H1 (cell line): ENCODE results near the gene SELENBP1. TPM values are rescaled to one million over a fixed set of nuclear protein-coding genes. Genes with fewer than 3 reads are reported as not detected.

Source experiments
- CHD7 ChIP-seq: fragments of 300-600 bp; sonication (generic); IDR thresholded peaks from 2 replicates; pipeline ENCODE4 v1.7.1; 2012; ENCODE audit warnings: low read length, moderate library complexity, mild to moderate bottlenecking, inconsistent platforms; ENCODE audit not compliant: insufficient replicate concordance
- KDM1A ChIP-seq: fragments of 200-600, 300-600 bp; sonication (generic); IDR thresholded peaks from 2 replicates; pipeline ENCODE4 v1.7.1; 2016; ENCODE audit warnings: mild to moderate bottlenecking, low read length, borderline replicate concordance
- KDM4A ChIP-seq: IDR thresholded peaks from one replicate; pipeline ENCODE4 v1.7.1; 2012; ENCODE audit warnings: low read depth, mild to moderate bottlenecking, moderate library complexity, low read length, inconsistent platforms; ENCODE audit not compliant: severe bottlenecking
- RNF2 ChIP-seq: fragments of 200-900, 300-1000 bp; sonication (generic); IDR thresholded peaks from 2 replicates; pipeline ENCODE4 v1.7.1; 2016; ENCODE audit warnings: borderline replicate concordance, low read depth, mild to moderate bottlenecking, antibody characterized with exemption, low read length; ENCODE audit not compliant: poor library complexity, severe bottlenecking; ENCODE audit errors: missing control alignments
- SIX5 ChIP-seq: IDR thresholded peaks from 2 replicates; pipeline ENCODE4 v1.6.1; 2011; ENCODE audit warnings: mild to moderate bottlenecking, low read depth, low read length
- ZNF274 ChIP-seq: IDR thresholded peaks from 2 replicates; pipeline ENCODE4 v1.7.0; 2012; ENCODE audit warnings: low read length, borderline replicate concordance; ENCODE audit errors: extremely low read depth
- polyA plus RNA-seq, 7 experiments: library from polyadenylated mRNA; depleted of rRNA in 3 of 7; stranded (reverse) in 5 of 7; unstranded in 2 of 7; fragments of >200 nt in 5 of 7; fragments of 200-250 nt in 2 of 7; gene quantifications; 1 replicate in 5 of 7; 2 replicates in 1 of 7; 4 replicates in 1 of 7; pipeline versions ENCODE4 v1.2.1 to v1.2.3, GENCODE V29; 2011 to 2013; ENCODE audit warnings: missing spikeins in 2 of 7, mixed read lengths in 2 of 7
- total RNA-seq: library from RNA; stranded (reverse); fragmentation: NEBNext Ultra II Directional; extraction: Animal tissue kit (Norgen Biotek cat#: 25700); gene quantifications from 2 replicates; pipeline ENCODE4 v1.2.1, GENCODE V29; 2021

Gene SELENBP1
- total and polyA plus RNA-seq, 2 of the 8 experiments (the other 6 are each of a cell fraction or from before 2014, with no cell fraction given), result 20.0 to 32.4 TPM

DNA sequence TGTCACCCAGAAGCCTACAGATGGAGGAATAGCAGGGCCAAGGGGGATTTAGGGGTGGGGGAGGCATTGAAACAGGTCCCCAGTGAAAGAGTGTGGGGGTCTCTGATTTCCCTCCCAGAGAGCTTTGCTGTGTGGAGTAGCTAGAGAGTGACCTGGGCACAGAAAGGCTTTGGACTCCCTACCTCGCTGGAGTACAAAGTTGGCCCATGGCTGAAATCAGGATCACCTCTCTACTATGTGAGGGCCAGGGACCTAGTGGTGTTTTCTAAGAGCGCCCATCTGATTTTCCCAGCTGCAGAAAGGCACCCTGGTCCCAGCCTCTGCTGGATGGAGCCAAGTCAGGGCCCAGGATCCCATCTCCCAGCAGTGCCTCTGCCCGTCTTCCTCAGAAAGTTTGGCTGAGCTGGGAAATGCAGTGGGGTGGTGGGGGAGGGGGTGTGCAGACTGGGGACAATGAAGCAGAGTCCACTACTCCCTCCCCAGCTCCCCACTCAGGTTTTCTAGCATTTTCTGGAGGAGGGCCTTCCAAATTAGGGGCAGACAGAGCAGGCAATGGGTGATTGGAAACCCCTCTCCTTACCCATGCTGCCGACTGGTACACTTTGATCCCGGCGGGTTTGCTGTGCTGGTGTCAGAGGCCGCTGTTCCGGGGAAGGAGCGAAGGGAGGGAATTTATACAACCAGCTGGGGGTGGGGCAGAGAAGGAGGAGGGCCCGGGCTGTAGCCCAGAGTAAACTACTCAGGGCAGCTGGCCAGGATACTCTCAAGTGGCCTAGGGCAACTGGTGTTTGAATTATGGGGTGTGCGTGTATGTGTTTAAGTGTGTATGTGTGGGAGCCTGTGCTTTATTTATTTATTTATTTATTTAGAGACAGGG lies at the start of gene SELENBP1 (continued):
- TF ChIP-seq CHD7, result no peak
- peak; percentile 24; the same call in 1 of the 2 replicates for TF ChIP-seq KDM1A
- no peak for TF ChIP-seq SIX5
- no peak for TF ChIP-seq KDM4A
- no peak for TF ChIP-seq RNF2
- no peak for TF ChIP-seq ZNF274
